Right lobe of liver (tissue), 6 donors: Measurements from ENCODE around the gene TMEM114. TPM values are rescaled to one million over a fixed set of nuclear protein-coding genes. Genes with fewer than 3 reads are reported as not detected.

ENCODE experiments used
- ATAC-seq, 4 donors: fragments of 200-7000 bp; cut with Tn5 transposase; one replicate each; pipeline ENCODE4 v1.9.1; 2020; ENCODE audit warnings: mild to moderate bottlenecking in 4 of 4, moderate library complexity in 4 of 4
- DNase-seq, 3 donors: peaks; one replicate each; pipeline ENCODE4 v3.0.0-alpha.2; 2020
- H3K27ac ChIP-seq, 3 donors: fragments of 200-600 bp; one replicate each; pipeline ENCODE4 v1.8.0; 2022
- H3K27me3 ChIP-seq, 2 donors: fragments of 200-600 bp; one replicate each; pipeline ENCODE4 v1.8.0; 2022
- H3K36me3 ChIP-seq, 4 donors: fragments of 200-600 bp; sonication (generic) in 1 of 4; one replicate each; pipeline versions ENCODE4 v1.5.1 to v1.8.0; 2017 to 2022; ENCODE audit warnings: control low read depth in 1 of 4
- H3K4me1 ChIP-seq, 4 donors: fragments of 200-600 bp; sonication (generic) in 1 of 4; one replicate each; pipeline versions ENCODE4 v1.5.1 to v1.8.0; 2017 to 2022; ENCODE audit warnings: control low read depth in 1 of 4
- H3K4me3 ChIP-seq, 3 donors: fragments of 200-600 bp; one replicate each; pipeline ENCODE4 v1.8.0; 2022
- H3K9me3 ChIP-seq, 4 donors: fragments of 200-600 bp; sonication (generic) in 1 of 4; one replicate each; pipeline versions ENCODE4 v1.5.1 to v1.8.0; 2017 to 2022; ENCODE audit warnings: control low read depth in 1 of 4
- CTCF ChIP-seq, 4 donors: fragments of 200-600 bp in 3 of 4; fragments of 450-650 bp in 1 of 4; IDR thresholded peaks; one replicate each; pipeline versions ENCODE4 v1.5.1 to v1.8.0; 2016 to 2022; ENCODE audit warnings: antibody characterized with exemption in 4 of 4, mild to moderate bottlenecking in 2 of 4
- POLR2A ChIP-seq: fragments of 450-650 bp; IDR thresholded peaks from one replicate; pipeline ENCODE4 v1.6.1; 2017; ENCODE audit warnings: antibody characterized with exemption, mild to moderate bottlenecking
- WGBS: methylation state at CpG from one replicate; pipeline ENCODE4 v1.1.6; 2018; ENCODE audit warnings: low coverage, low lambda C conversion rate; ENCODE audit not compliant: insufficient coverage; ENCODE audit errors: missing lambda C conversion rate; 5-methylcytosine and 5-hydroxymethylcytosine counted together
- intact Hi-C, 2 donors: fragments of 100-400 bp; cut with DNase I; formaldehyde crosslinking; loops; one replicate each; pipeline versions ENCODE4 v1.11.2 to v1.14.1; 2022
- total RNA-seq, 6 experiments: library from RNA; depleted of rRNA in 2 of 6; stranded (reverse); fragments of >200 nt in 2 of 6; fragmentation: NEBNext Ultra II Directional in 3 of 6; extraction: Animal tissue kit (Norgen Biotek cat#: 25700) in 3 of 6; gene quantifications; one replicate each; pipeline versions ENCODE4 v1.1.0 to v1.2.4, GENCODE V29; 2016 to 2023
- donor health status: DM: no; HTN: yes; CAD: no.
- donor health status: DM: no; HTN: no; CAD: no.
- donor health status: DM: no; HTN: no; CAD: no.
- donor health status: DM: no; HTN: yes; CAD: no.
- donor health status: DM: no; HTN: yes; CAD: no.

Gene TMEM114
- total RNA-seq, 6 experiments from 2014 or later, result not detected

- ATAC-seq, result no peak
- no peaks in the 10 kb centered on the region for H3K36me3 ChIP-seq
- no peaks in the 10 kb centered on the region for H3K9me3 ChIP-seq
- WGBS, result 6% methylated on average over 7 of the region's 9 CpGs
- no peak overlapping the region for H3K27ac ChIP-seq
- H3K4me1 ChIP-seq, result peaks cover 0 to 7% (median 0%) of the 10 kb centered on the region in 4 donors
- no peak for TF ChIP-seq POLR2A
- no peak for TF ChIP-seq CTCF (IDR thresholded peaks at IDR 0.05)
- H3K4me3 ChIP-seq, result no peak overlapping the region
- peaks cover 0 to 16% of the 10 kb centered on the region in 2 donors for H3K27me3 ChIP-seq
- intact Hi-C loops, result no loop called here
- DNase-seq, result no peak
These were observed 1.6 kb downstream of the TMEM114 start for GRCh38 chr16:8588682-8589056.

DNA sequence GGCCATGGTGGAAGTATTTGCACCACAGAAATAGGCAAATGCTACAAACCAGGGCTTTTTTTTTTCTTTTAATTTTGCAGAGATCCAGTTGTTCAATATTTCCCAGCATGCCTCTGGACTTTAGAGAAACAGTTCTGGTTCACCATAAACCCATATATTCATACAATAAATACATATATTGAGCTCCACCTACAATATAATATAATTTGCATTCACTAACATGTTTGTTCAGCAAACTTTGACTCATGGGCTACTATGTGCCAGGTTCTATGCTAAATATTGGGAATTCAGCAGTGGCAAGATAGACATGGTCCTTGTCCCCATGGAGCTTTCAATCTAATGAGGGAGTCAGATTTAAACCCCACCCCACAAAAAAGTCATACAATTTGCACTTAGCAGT, 3.2 kb downstream of the TMEM114 start:
- DNase-seq, result no peak
- Histone ChIP-seq H3K27me3 (peaks cover 0 to 16% of the 10 kb centered on the region in 2 donors), H3K27ac (no peak overlapping the region), H3K4me3 (no peak overlapping the region), H3K36me3 (no peaks in the 10 kb centered on the region), H3K4me1 (peaks cover 0 to 7% (median 0%) of the 10 kb centered on the region in 4 donors), H3K9me3 (no peaks in the 10 kb centered on the region)
- TF ChIP-seq POLR2A, result no peak
- no peak for TF ChIP-seq CTCF (IDR thresholded peaks at IDR 0.05)
- intact Hi-C loops, result no loop called here
- no peak for ATAC-seq

DNA sequence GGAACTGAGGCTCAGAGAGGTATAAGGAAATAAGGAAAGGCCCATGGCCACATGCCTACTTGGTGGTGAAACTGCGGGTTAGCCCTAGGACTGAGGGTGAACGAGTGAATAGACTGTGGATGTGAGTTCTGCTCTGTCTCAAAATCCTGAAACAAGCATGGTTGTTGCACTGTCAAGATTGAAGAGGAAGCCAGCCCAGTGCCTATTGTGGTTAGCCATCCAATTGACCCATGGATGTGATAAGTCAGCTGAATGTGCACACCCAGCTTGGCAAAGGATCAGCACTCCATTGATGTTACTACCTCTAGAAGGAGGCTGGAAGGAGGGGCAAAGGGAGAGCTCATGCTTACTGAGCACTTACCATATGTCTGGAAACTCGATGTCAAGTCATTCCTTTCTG, 4.5 kb downstream of the TMEM114 start:
- peaks cover 0 to 7% (median 0%) of the 10 kb centered on the region in 4 donors for H3K4me1 ChIP-seq
- TF ChIP-seq POLR2A (no peak), CTCF (IDR thresholded peaks at IDR 0.05) (no peak)
- H3K36me3 ChIP-seq, result no peaks in the 10 kb centered on the region
- no peaks in the 10 kb centered on the region for H3K9me3 ChIP-seq
- H3K4me3 ChIP-seq, result no peak overlapping the region
- ATAC-seq (no peak), DNase-seq (no peak)
- peaks cover 0 to 16% of the 10 kb centered on the region in 2 donors for H3K27me3 ChIP-seq
- no peak overlapping the region for H3K27ac ChIP-seq
- 47% methylated on average over 3 of the region's 3 CpGs for WGBS
- intact Hi-C loops, result no loop called here

DNA sequence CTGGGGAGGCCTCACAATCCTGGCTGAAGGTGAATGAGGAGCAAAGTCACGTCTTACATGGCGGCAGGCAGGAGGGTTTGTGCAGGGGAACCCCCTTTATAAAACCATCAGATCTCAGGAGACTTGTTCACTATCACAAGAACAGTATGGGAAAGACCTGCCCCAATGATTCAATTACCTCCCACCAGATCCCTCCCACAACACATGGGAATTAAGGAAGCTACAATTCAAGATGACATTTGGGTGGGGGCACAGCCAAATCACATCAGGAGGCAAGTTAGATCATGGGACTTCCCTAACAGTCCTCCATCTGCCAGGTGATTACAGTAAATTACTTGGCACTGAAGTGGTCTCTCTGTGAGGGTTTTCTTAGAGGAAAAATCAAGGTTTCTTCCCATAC, 5.3 kb downstream of the TMEM114 start:
- TF ChIP-seq CTCF (IDR thresholded peaks at IDR 0.05) (no peak), POLR2A (no peak)
- no peak for ATAC-seq
- no peaks in the 10 kb centered on the region for H3K9me3 ChIP-seq
- peaks cover 0 to 7% (median 0%) of the 10 kb centered on the region in 4 donors for H3K4me1 ChIP-seq
- no peak overlapping the region for H3K27ac ChIP-seq
- 13% methylated on average over 1 of the region's 2 CpGs for WGBS
- DNase-seq, result no peak
- H3K27me3 ChIP-seq, result peaks cover 0 to 11% of the 10 kb centered on the region in 2 donors
- no peak overlapping the region for H3K4me3 ChIP-seq
- intact Hi-C loops, result no loop called here
- no peaks in the 10 kb centered on the region for H3K36me3 ChIP-seq

DNA sequence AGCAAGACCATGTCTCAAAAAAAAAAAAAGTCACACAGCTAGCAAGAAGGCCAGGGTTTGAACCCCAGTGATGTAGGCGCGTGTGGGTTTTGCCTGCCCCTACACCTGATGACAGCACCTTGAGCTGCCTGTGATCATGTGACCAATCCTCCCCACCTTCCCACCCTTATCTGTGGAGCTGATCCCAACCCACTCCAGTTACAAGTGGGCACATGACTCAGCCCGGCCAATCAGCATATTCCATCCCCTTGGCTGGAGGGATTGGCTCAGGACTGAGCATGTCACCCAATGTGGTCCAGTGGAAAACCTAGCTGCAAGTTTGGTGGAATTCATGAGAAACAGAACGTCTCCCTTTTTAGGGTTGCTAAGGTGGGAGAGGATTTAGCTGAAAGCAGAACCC, 6.6 kb downstream of the TMEM114 start:
- Histone ChIP-seq H3K27me3 (no peaks in the 10 kb centered on the region), H3K27ac (no peak overlapping the region), H3K4me3 (no peak overlapping the region), H3K36me3 (no peaks in the 10 kb centered on the region), H3K9me3 (no peaks in the 10 kb centered on the region), H3K4me1 (no peaks in the 10 kb centered on the region)
- 61% methylated on average over 4 of the region's 4 CpGs for WGBS
- ATAC-seq (no peak), DNase-seq (no peak)
- intact Hi-C loops, result no loop called here
- TF ChIP-seq CTCF (IDR thresholded peaks at IDR 0.05) (no peak), POLR2A (no peak)
